ENCODE results near the gene ATP8B3.
A peak's percentile ranks its signal among the peaks of the same experiment; 100 is the strongest.

The ATP8B3 gene

GRCh38 chr19:1814391-1814790 is 2.3 kb upstream of the ATP8B3 start:
- POLR2A ChIA-PET (ENCODE audit: low non-redundant PET): no interaction called here
- H3K27ac ChIP-seq: peak overlapping the region; percentile 93
- no peak for TF ChIP-seq CTCF (conservative IDR thresholded peaks at IDR 0.05; ENCODE audit: low read depth)
- DNase-seq (ENCODE audit: low spot score): no peak
- CTCF ChIA-PET: interaction anchor here (1.7 kb wide), 1 partner anchor 12 kb away, joined by 6 read pairs; no protein-coding TSS in a partner anchor

GRCh38 chr19:1813192-1814182 is 1.4 kb upstream of the ATP8B3 start:
- H3K27ac ChIP-seq: peak overlapping the region; percentile 93
- TF ChIP-seq CTCF (conservative IDR thresholded peaks at IDR 0.05; ENCODE audit: low read depth): no peak; the same call in none of the 2 replicates
- no peak for DNase-seq (ENCODE audit: low spot score)
- ChIA-PET CTCF (interaction anchor here (0.6 to 1.7 kb wide), 3 partner anchors 13 to 141 kb away, joined by 3 to 6 read pairs (median 3); no protein-coding TSS in a partner anchor), POLR2A (ENCODE audit: low non-redundant PET) (no interaction called here)

- CTCF ChIA-PET: interaction anchor here (0.9 kb wide), 1 partner anchor 140 kb away, joined by 3 read pairs; no protein-coding TSS in a partner anchor
- peak; percentile 54 for TF ChIP-seq CTCF (conservative IDR thresholded peaks at IDR 0.05; ENCODE audit: low read depth)
- peak overlapping the region; percentile 93 for H3K27ac ChIP-seq
- DNase-seq (ENCODE audit: low spot score): peak; percentile 96
- POLR2A ChIA-PET (ENCODE audit: low non-redundant PET): no interaction called here
Observed at GRCh38 chr19:1812426-1813191, 533 bp upstream of the ATP8B3 start.

GRCh38 chr19:1811472-1811894 is 593 bp downstream of the ATP8B3 start:
- no peak for TF ChIP-seq CTCF (conservative IDR thresholded peaks at IDR 0.05; ENCODE audit: low read depth)
- peak; percentile 91 for DNase-seq (ENCODE audit: low spot score)
- ChIA-PET CTCF (interaction anchor here (0.6 to 0.7 kb wide), 4 partner anchors 44 to 265 kb away, joined by 3 to 5 read pairs (median 3); no protein-coding TSS in a partner anchor), POLR2A (ENCODE audit: low non-redundant PET) (interaction anchor here (0.5 kb wide), 1 partner anchor 113 kb away, joined by 11 read pairs; no protein-coding TSS in a partner anchor)
- peak overlapping the region; percentile 93 for H3K27ac ChIP-seq

- H3K27ac ChIP-seq: peak overlapping the region; percentile 93
- POLR2A ChIA-PET (ENCODE audit: low non-redundant PET): interaction anchor here (0.5 kb wide), 1 partner anchor 112 kb away, joined by 11 read pairs; no protein-coding TSS in a partner anchor
- DNase-seq (ENCODE audit: low spot score): no peak
- TF ChIP-seq CTCF (conservative IDR thresholded peaks at IDR 0.05; ENCODE audit: low read depth): no peak
- CTCF ChIA-PET: interaction anchor here (0.7 to 1.2 kb wide), 3 partner anchors 16 to 264 kb away, joined by 3 to 5 read pairs (median 3); no protein-coding TSS in a partner anchor
Observed at GRCh38 chr19:1810439-1811160, 1.5 kb downstream of the ATP8B3 start.

Measured in RWPE1 (cell line).